GM12875 (cell line): ENCODE results near the gene NUBPL.

ENCODE experiments used
- H3K4me3 ChIP-seq: one replicate; pipeline ENCODE4 v1.5.1; 2011; ENCODE audit warnings: low read depth, low read length, control low read depth
- TF ChIP-seq, protein P1 (sequence below): IDR thresholded peaks from 2 replicates; pipeline ENCODE4 v1.5.1; 2011; ENCODE audit warnings: low read depth, mild to moderate bottlenecking, control low read depth, inconsistent platforms, low read length, moderate library complexity, borderline replicate concordance; ENCODE audit not compliant: insufficient read depth

Gene NUBPL

GRCh38 chr14:31898838-31899528, 337.8 kb downstream of the NUBPL start:
- TF ChIP-seq, protein P1, sequence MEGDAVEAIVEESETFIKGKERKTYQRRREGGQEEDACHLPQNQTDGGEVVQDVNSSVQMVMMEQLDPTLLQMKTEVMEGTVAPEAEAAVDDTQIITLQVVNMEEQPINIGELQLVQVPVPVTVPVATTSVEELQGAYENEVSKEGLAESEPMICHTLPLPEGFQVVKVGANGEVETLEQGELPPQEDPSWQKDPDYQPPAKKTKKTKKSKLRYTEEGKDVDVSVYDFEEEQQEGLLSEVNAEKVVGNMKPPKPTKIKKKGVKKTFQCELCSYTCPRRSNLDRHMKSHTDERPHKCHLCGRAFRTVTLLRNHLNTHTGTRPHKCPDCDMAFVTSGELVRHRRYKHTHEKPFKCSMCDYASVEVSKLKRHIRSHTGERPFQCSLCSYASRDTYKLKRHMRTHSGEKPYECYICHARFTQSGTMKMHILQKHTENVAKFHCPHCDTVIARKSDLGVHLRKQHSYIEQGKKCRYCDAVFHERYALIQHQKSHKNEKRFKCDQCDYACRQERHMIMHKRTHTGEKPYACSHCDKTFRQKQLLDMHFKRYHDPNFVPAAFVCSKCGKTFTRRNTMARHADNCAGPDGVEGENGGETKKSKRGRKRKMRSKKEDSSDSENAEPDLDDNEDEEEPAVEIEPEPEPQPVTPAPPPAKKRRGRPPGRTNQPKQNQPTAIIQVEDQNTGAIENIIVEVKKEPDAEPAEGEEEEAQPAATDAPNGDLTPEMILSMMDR, result no peak
- no peak overlapping the region for H3K4me3 ChIP-seq

- no peak overlapping the region for H3K4me3 ChIP-seq
- TF ChIP-seq, protein P1, result no peak
Measured at GRCh38 chr14:31902002-31902401, 340.8 kb downstream of the NUBPL start.

DNA sequence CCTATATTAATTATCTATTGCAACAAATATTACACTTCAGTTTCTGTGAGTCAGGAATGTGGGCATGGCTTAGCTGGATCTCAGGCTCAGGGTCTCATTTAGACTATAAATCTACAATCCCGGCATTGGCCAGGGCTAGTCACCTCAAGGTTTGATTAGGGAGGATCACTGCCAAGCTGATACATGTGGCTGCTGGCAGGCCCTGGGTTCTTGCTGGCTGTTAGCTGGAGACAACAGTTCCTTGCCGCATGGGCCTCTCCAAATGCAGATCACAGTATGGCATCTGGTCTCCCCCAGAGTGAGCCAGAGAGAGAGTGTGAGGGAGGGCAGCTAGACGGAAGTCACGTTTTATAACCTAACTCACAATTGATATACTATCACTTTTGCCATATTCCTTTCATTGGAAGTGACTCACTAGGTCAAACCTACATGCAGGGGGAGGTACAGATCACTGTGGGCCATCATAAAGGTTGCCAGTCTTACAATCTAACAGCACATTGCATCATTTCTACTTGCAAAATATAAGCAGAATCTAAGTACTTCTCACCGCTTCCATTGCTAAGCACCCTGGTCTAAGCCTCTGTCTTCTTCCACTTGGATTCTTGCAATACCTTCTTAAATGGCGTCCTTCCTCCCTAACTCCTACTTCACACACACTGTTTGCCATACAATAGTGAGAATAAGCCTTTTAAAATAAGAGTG, 341.9 kb downstream of the NUBPL start:
- TF ChIP-seq, protein P1, result no peak
- no peak overlapping the region for H3K4me3 ChIP-seq

GRCh38 chr14:31909977-31910376, 348.8 kb downstream of the NUBPL start:
- TF ChIP-seq, protein P1, result no peak

More at GRCh38 chr14:31909977-31910376, 348.8 kb downstream of the NUBPL start:
- no peak overlapping the region for H3K4me3 ChIP-seq
